HG02759 (cell line): ENCODE data around the gene CHGA.

ENCODE experiments used
- ATAC-seq: cut with Tn5 transposase; IDR thresholded peaks from one replicate; pipeline ENCODE4 v1.9.1; 2021; ENCODE audit warnings: mild to moderate bottlenecking, moderate library complexity; ENCODE audit not compliant: unreplicated experiment

CHGA gene

GRCh38 chr14:92903359-92903758 lies 19.6 kb upstream of the CHGA start:
- no peak for ATAC-seq

- ATAC-seq: no peak
These were observed 17.3 kb upstream of the CHGA start for GRCh38 chr14:92905667-92906066.

GRCh38 chr14:92906420-92906819 lies 16.5 kb upstream of the CHGA start:
- no peak for ATAC-seq

GRCh38 chr14:92906823-92907222 lies 16.1 kb upstream of the CHGA start:
- no peak for ATAC-seq

GRCh38 chr14:92907316-92907911 lies 15.5 kb upstream of the CHGA start:
- ATAC-seq: no peak

- no peak for ATAC-seq
These were observed 8.8 kb upstream of the CHGA start for GRCh38 chr14:92914087-92914656.

- ATAC-seq: no peak
These were observed 6.7 kb upstream of the CHGA start for GRCh38 chr14:92916201-92916600.

- no peak for ATAC-seq
These were observed 5.7 kb upstream of the CHGA start for GRCh38 chr14:92917041-92917940.

GRCh38 chr14:92917956-92918355 lies 5.0 kb upstream of the CHGA start:
- ATAC-seq: no peak

- ATAC-seq: no peak
These were observed 2.9 kb upstream of the CHGA start for GRCh38 chr14:92920001-92920400.

GRCh38 chr14:92922155-92922735 lies 705 bp upstream of the CHGA start:
- ATAC-seq: no peak

GRCh38 chr14:92923744-92924103 lies 774 bp downstream of the CHGA start:
- ATAC-seq: no peak

- ATAC-seq: no peak
These were observed 1.3 kb downstream of the CHGA start for GRCh38 chr14:92924247-92924646.

GRCh38 chr14:92925446-92925845 lies 2.5 kb downstream of the CHGA start:
- ATAC-seq: no peak

- no peak for ATAC-seq
These were observed 3.4 kb downstream of the CHGA start for GRCh38 chr14:92926180-92926845.

- no peak for ATAC-seq
These were observed 4.0 kb downstream of the CHGA start for GRCh38 chr14:92926931-92927330.

GRCh38 chr14:92927349-92928257 lies 4.7 kb downstream of the CHGA start:
- no peak for ATAC-seq

GRCh38 chr14:92928258-92928629 lies 5.3 kb downstream of the CHGA start:
- ATAC-seq: no peak

GRCh38 chr14:92928961-92929688 lies 6.2 kb downstream of the CHGA start:
- ATAC-seq: no peak
